Astrocyte (in vitro differentiated cells and primary cell): ENCODE data around the gene ADAP1. TPM values are rescaled to one million over a fixed set of nuclear protein-coding genes. Genes with fewer than 3 reads are reported as not detected.

Source experiments
- DNase-seq: peaks from one replicate; pipeline ENCODE4 v3.0.0-alpha.2; 2010; ENCODE audit warnings: low read depth
- FAIRE-seq: peaks from 2 replicates; lab custom pipeline; 2011; peaks lifted over from hg19 to GRCh38; lab: Jason Lieb, UNC
- H2AFZ ChIP-seq: 2 replicates; pipeline ENCODE4 v1.6.0; 2012; ENCODE audit warnings: low read depth, low read length, inconsistent platforms
- H3K27ac ChIP-seq: 2 replicates; pipeline ENCODE4 v1.5.1; 2011; ENCODE audit warnings: low read depth, low read length, inconsistent platforms
- H3K27me3 ChIP-seq: 2 replicates; pipeline ENCODE4 v1.6.0; 2011; ENCODE audit warnings: low read length, inconsistent platforms; ENCODE audit not compliant: insufficient read depth
- H3K36me3 ChIP-seq: 2 replicates; pipeline ENCODE4 v1.5.1; 2011; ENCODE audit warnings: low read length, inconsistent platforms; ENCODE audit not compliant: insufficient read depth
- H3K4me1 ChIP-seq: 2 replicates; pipeline ENCODE4 v1.5.1; 2011; ENCODE audit warnings: low read length, inconsistent platforms; ENCODE audit not compliant: insufficient read depth
- H3K4me2 ChIP-seq: 2 replicates; pipeline ENCODE4 v1.6.0; 2012; ENCODE audit warnings: low read length, inconsistent platforms
- H3K4me3 ChIP-seq: 2 replicates; pipeline ENCODE4 v1.5.1; 2011; ENCODE audit warnings: low read depth, mild to moderate bottlenecking, low read length, inconsistent platforms; ENCODE audit not compliant: insufficient read depth
- H3K79me2 ChIP-seq: 2 replicates; pipeline ENCODE4 v1.6.0; 2012; ENCODE audit warnings: mild to moderate bottlenecking, low read length, inconsistent platforms; ENCODE audit not compliant: insufficient read depth
- H3K9ac ChIP-seq: 2 replicates; pipeline ENCODE4 v1.6.0; 2012; ENCODE audit warnings: mild to moderate bottlenecking, low read length, inconsistent platforms
- H3K9me3 ChIP-seq: 2 replicates; pipeline ENCODE4 v1.5.1; 2012; ENCODE audit warnings: low read depth, mild to moderate bottlenecking, low read length, inconsistent platforms; ENCODE audit not compliant: insufficient read depth
- H4K20me1 ChIP-seq: 2 replicates; pipeline ENCODE4 v1.6.0; 2012; ENCODE audit warnings: low read length, inconsistent platforms; ENCODE audit not compliant: insufficient read depth
- H3K27ac Mint-ChIP-seq: one replicate; pipeline ENCODE4 v1.8.0; 2021; ENCODE audit warnings: mild to moderate bottlenecking, mixed read lengths; ENCODE audit not compliant: unreplicated experiment
- H3K27me3 Mint-ChIP-seq: one replicate; pipeline ENCODE4 v1.8.0; 2021; ENCODE audit warnings: low read depth, mixed read lengths; ENCODE audit not compliant: unreplicated experiment
- H3K36me3 Mint-ChIP-seq: one replicate; pipeline ENCODE4 v1.8.0; 2021; ENCODE audit warnings: low read depth, mixed read lengths; ENCODE audit not compliant: unreplicated experiment
- H3K4me1 Mint-ChIP-seq: one replicate; pipeline ENCODE4 v1.8.0; 2021; ENCODE audit warnings: low read depth, mixed read lengths; ENCODE audit not compliant: unreplicated experiment
- H3K4me3 Mint-ChIP-seq: one replicate; pipeline ENCODE4 v1.8.0; 2021; ENCODE audit warnings: mild to moderate bottlenecking, moderate library complexity, mixed read lengths; ENCODE audit not compliant: unreplicated experiment
- H3K9me3 Mint-ChIP-seq: one replicate; pipeline ENCODE4 v1.8.0; 2021; ENCODE audit warnings: mild to moderate bottlenecking, mixed read lengths; ENCODE audit not compliant: unreplicated experiment
- EZH2 ChIP-seq: IDR thresholded peaks from 2 replicates; pipeline ENCODE4 v1.6.1; 2012; ENCODE audit warnings: mild to moderate bottlenecking, low read length, inconsistent platforms; ENCODE audit not compliant: insufficient read depth
- total RNA-seq: library from RNA; stranded (reverse); gene quantifications from 2 replicates; pipeline ENCODE4 v1.2.1, GENCODE V29; 2021
- TF ChIP-seq, protein P1 (sequence below): IDR thresholded peaks from 2 replicates; pipeline ENCODE4 v1.5.1; 2011; ENCODE audit warnings: low read depth, mild to moderate bottlenecking, inconsistent platforms, low read length, moderate library complexity; ENCODE audit not compliant: insufficient read depth

Gene ADAP1
- total RNA-seq, 1 donor from 2014 or later: 4.8 TPM

DNA sequence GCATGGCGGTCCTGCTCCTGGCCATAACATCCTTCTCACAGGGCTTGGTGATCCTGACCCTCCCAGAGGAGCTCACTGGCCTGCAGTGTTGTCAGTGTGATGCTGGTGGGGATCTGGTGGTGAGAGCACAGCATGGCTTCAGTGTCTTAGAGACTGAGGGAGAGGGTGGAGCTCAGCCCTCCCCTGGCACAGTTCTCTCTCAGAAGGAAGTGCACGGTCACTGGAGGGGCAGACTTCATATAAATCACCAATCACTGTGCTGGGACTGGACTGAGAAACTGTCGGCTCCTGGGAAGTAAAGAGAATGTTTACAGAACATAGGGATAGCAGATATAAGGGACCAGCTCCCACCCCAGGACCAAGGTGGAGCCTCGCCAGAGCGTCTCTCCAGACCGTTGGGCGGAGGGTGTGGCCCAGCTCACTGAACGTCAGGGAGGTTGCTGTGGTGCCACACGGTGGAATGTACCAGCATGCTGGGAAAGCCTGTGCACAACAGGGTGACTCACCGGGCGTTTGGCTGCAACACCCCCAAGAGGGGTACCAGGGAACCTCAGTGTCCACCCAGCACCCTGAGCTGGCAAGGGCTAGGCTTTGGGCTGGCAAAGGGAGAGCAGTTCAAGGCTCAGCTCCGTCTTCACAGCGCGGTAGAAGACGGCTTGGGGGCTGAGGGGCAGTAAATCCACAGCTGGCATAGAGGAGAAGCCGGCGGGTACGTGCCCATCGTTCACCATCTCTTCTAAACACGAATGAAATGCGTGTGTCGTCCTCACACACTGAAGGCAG, 86.9 kb downstream of the ADAP1 start:
- Mint-ChIP-seq H3K4me3 (peak overlapping the region; percentile 0), H3K9me3 (no peaks in the 10 kb centered on the region), H3K4me1 (no peaks in the 10 kb centered on the region), H3K27ac (no peak overlapping the region), H3K36me3 (peaks cover 22% of the 10 kb centered on the region), H3K27me3 (no peaks in the 10 kb centered on the region)
- Histone ChIP-seq H3K4me1 (peaks cover 10% of the 10 kb centered on the region), H3K4me3 (no peak overlapping the region), H3K79me2 (peaks cover 14% of the 10 kb centered on the region), H3K4me2 (peak overlapping the region; percentile 25), H2AFZ (no peak overlapping the region), H3K9me3 (no peaks in the 10 kb centered on the region), H3K9ac (peak overlapping the region; percentile 55), H3K27me3 (no peaks in the 10 kb centered on the region), H3K27ac (peak overlapping the region; percentile 68), H4K20me1 (peaks cover 8% of the 10 kb centered on the region), H3K36me3 (peaks cover 27% of the 10 kb centered on the region)
- no peak for FAIRE-seq
- peak; percentile 33 for DNase-seq
- TF ChIP-seq, protein P1, sequence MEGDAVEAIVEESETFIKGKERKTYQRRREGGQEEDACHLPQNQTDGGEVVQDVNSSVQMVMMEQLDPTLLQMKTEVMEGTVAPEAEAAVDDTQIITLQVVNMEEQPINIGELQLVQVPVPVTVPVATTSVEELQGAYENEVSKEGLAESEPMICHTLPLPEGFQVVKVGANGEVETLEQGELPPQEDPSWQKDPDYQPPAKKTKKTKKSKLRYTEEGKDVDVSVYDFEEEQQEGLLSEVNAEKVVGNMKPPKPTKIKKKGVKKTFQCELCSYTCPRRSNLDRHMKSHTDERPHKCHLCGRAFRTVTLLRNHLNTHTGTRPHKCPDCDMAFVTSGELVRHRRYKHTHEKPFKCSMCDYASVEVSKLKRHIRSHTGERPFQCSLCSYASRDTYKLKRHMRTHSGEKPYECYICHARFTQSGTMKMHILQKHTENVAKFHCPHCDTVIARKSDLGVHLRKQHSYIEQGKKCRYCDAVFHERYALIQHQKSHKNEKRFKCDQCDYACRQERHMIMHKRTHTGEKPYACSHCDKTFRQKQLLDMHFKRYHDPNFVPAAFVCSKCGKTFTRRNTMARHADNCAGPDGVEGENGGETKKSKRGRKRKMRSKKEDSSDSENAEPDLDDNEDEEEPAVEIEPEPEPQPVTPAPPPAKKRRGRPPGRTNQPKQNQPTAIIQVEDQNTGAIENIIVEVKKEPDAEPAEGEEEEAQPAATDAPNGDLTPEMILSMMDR: no peak
- TF ChIP-seq EZH2: no peak

DNA sequence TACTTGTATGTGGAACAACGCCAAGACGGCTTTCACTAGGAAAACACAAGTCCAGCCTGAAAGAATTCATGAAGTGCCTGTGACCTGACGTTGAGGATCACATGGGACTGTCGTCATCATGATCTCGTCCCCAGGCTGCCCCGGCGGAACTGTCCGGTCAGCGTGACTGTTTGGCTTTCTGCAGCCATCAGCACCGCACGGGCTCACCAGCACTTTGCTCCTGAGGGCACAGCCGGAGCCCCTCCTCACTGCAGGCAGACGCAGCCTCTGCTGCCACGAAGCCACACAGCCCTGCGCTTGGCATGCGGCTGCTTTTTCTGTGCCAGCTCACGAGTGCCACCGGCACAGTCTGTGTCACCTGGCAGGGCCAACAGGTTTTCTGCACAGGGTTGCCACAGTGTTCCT, 87.5 kb downstream of the ADAP1 start:
- H3K4me1 Mint-ChIP-seq: no peaks in the 10 kb centered on the region
- H3K9me3 Mint-ChIP-seq: no peaks in the 10 kb centered on the region
- Histone ChIP-seq H3K27ac (peak overlapping the region; percentile 68), H4K20me1 (peaks cover 8% of the 10 kb centered on the region), H3K27me3 (no peaks in the 10 kb centered on the region), H3K9me3 (no peaks in the 10 kb centered on the region), H3K4me1 (peaks cover 10% of the 10 kb centered on the region), H3K9ac (peak overlapping the region; percentile 55), H2AFZ (no peak overlapping the region), H3K79me2 (peaks cover 14% of the 10 kb centered on the region), H3K4me3 (no peak overlapping the region), H3K36me3 (peaks cover 27% of the 10 kb centered on the region), H3K4me2 (peak overlapping the region; percentile 25)
- H3K36me3 Mint-ChIP-seq: peaks cover 25% of the 10 kb centered on the region
- no peaks in the 10 kb centered on the region for H3K27me3 Mint-ChIP-seq
- FAIRE-seq: no peak
- H3K27ac Mint-ChIP-seq: no peak overlapping the region
- no peak for TF ChIP-seq EZH2
- TF ChIP-seq, protein P1: no peak
- no peak overlapping the region for H3K4me3 Mint-ChIP-seq
- DNase-seq: peak; percentile 56

DNA sequence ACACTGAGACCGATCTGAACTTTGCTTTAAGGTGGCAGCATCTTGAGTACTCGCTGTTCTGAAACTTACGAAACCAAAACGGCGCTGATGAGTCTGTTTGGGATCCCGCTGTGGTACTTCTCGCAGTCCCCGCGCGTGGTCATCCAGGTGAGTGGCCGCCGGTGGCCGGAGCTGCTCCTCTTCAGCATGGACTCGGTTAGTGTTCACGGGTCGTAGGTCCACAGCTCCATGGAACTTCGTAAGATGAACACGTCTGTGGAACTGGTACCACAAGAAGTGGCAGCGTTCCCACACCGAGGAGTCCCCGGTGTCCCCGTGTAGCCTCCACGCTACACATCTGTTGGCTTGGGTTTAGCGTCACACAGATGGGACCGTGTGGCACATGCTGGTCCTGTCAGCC, 88.6 kb downstream of the ADAP1 start:
- Histone ChIP-seq H3K9me3 (no peaks in the 10 kb centered on the region), H3K79me2 (peaks cover 14% of the 10 kb centered on the region), H3K9ac (no peak overlapping the region), H3K4me2 (no peak overlapping the region), H3K27me3 (no peaks in the 10 kb centered on the region), H3K36me3 (peaks cover 33% of the 10 kb centered on the region), H2AFZ (no peak overlapping the region), H3K4me1 (peaks cover 10% of the 10 kb centered on the region), H4K20me1 (peaks cover 8% of the 10 kb centered on the region), H3K27ac (no peak overlapping the region), H3K4me3 (no peak overlapping the region)
- TF ChIP-seq, protein P1: no peak
- no peak for TF ChIP-seq EZH2
- Mint-ChIP-seq H3K4me3 (no peak overlapping the region), H3K4me1 (no peaks in the 10 kb centered on the region), H3K36me3 (peaks cover 33% of the 10 kb centered on the region), H3K27me3 (no peaks in the 10 kb centered on the region), H3K27ac (no peak overlapping the region), H3K9me3 (no peaks in the 10 kb centered on the region)
- no peak for DNase-seq
- no peak for FAIRE-seq
